ENCODE results near the gene DUSP19.

GRCh38 chr2:183060571-183061231 lies 17.8 kb upstream of the DUSP19 start:
- TF ChIP-seq CTCF (IDR thresholded peaks at IDR 0.05; ENCODE audit: low read length) (no peak), EZH2 (IDR thresholded peaks at IDR 0.05; ENCODE audit: borderline replicate concordance, low read length) (no peak)
